Stimulated activated CD4-positive, alpha-beta T cell treated with anti-CD3 and anti-CD28 coated beads, Interleukin-1b, Interleukin-23, amount 100 ng/mL, for 24 hours (primary cell): Measurements from ENCODE around the gene KCNB1.

Experiments used
- DNase-seq, 4 experiments: peaks; one replicate each; pipeline ENCODE4 v3.0.0-alpha.2; 2020; ENCODE audit warnings: low read depth in 4 of 4, low spot score in 1 of 4

The KCNB1 gene

DNA sequence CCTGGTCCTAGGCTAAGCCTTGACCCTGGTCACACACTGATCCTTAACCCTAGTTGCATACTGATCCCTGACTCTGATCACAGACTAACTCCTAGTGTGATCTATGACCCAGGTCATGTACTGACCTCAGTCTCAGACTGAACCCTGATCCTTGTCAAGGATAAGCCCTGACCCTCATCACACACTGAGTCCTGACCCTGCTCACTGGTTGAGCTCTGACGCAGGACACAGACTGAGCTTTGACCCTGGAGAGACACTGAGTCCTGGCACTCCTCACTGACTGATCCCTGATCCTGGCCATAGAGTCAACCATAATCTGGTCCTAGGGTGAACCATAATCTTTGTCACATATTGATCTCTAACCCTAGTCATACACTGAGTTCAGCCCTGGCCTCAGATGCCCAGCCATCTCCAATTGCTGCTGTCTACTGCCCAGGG is 37.9 kb downstream of the KCNB1 start:
- no peak for DNase-seq

DNA sequence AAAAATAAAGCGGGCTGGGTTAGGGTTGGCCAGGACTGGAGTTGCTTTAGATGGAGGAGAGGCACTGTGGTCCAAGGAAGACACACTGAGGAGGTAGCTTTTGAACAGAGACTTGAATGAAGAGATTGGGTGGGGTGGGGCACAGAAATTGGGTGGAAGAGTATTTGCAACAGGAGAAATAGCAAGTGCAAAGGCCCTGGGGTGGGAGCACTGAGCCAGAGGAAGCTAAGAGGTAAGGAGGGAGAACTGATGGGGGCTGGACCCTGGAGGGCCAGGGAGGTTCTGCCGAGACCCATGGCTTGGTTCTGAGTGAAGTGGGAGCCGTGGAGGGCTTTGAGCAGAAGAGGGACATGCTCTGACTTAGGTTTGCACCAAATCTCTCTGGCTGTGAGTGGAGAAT is 45.4 kb downstream of the KCNB1 start:
- no peak for DNase-seq

DNA sequence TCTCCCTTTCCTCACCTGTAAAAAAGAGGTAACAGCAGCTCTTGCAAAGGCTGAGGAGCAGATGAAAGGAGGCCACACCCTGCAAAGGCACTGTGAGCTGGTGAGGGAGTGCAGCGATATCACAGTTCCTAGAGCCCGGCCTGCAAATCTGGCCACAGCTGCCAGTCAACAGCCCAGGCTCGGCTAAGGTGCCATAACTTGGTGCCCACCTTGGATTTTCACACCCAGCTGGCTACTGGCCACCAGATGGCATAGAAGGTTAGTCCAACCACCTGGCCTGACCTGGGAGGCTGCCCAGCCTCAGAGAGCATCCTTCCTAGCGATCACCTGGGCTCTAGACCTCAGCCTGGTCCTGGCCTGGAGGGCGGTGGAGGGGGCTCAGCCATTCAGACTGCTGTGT is 46.8 kb downstream of the KCNB1 start:
- DNase-seq, result no peak

- no peak for DNase-seq
Measured at GRCh38 chr20:49433333-49433732, 49.1 kb downstream of the KCNB1 start.

DNA sequence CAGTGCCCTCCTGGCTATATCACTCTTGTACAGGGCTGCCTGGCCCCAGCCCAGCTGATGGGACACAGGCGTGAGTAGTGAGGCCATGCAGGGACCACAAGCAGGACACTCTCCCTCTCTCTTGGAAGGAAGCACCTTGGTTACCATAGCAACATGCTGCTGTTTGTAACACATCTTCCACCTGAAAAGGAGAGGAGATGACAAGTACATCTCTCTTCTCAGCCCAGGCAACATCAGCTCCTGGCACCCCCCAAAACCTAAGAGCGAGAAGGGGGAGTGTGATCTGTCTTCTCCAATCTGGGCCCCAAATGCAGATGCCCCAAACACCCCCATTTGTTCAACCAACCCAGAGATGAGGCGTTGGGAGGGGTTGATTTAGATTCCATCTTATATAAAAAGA is 49.9 kb downstream of the KCNB1 start:
- no peak for DNase-seq

GRCh38 chr20:49431329-49431728 is 51.1 kb downstream of the KCNB1 start:
- DNase-seq, result no peak

DNA sequence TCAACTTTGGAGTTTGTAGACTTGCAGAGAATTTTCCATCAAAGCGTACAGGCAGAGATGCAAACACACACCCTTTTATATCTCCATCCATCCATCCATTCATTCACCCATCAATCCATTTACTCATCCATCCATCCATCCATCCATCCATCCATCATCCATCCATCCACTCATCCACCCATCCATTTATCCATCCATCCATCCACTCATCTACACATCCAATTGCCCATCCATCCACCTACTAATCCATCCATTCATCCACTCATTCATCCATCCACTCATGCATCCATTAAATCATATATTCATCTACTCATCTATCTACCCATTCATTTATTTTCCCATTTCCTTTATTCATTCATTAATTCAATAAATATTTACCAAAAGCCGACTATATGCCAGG is 52.1 kb downstream of the KCNB1 start:
- no peak for DNase-seq

DNA sequence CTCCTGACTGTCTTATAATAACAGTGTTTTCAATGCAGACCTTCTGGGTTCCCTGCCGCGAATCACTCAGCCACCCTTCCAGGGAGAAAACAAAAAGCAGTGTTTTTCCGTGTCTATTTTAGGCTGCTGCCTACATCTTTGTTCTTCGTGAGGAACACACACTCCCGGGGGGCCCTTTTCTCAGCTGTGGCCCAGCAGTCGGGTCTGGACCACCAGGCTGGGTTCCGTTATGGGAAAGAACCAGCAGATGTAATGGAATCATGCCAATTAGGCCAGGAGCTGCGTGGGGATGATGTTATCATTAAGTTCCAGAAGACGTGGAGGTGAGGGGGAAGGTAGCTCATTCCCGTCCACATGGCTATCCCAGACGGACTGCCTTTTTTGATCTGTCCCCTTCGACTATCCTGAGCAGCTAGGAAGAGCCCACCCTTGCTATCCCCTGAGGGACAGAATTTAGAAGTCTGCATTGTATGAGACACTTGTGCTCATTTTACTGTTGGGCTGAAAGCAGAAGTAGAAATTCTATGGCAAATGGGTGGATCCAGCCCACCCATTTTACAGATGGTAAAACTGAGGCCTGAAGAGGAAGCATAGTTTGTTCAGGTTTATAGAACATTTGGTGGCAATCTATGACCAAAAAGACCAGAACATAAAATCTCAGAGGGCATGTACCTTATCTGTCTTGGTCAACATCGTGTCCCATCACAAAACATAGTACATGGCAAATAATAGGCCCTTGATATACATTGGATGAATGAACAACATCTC is 54.5 kb downstream of the KCNB1 start:
- no peak for DNase-seq

DNA sequence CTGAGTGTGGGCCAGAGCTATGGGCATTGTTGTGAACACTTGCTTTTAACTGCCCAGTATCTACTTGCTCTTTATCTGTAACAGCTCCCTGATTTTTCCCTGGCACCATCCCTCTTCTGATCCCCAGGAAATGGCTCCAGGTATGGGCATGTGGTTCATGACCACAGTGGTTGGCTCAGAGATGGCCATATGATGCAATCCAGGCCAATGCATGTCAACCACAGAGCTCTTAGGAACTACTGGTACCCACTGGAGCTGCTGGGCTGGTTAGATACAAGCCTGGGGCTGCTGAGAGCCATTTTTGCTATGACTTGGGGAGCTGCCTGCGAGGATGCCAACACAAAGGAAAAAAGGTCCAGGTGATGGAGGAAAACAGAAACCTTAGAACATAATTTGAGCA is 55.6 kb downstream of the KCNB1 start:
- DNase-seq, result no peak

- no peak for DNase-seq
Measured at GRCh38 chr20:49426395-49426794, 56.1 kb downstream of the KCNB1 start.

DNA sequence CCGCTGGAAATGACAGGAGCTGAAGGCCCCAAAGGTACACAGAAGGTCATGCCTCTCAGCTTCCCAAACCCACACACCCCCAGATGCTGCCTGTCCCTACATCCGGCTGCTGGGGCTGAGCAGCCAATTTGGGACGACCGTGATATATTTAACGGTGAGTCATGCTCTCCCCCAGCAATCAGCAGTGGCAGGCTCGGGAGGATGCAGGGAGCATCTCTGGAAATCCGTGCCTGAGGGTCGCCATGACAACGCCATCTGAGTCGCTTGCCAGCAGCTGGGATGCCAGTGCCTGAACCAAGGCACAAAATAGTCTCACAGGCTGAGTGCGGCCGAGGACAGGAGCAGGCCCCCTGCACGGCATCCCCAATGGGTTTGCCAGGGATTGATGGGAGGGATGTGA is 57.9 kb downstream of the KCNB1 start:
- DNase-seq, result no peak

GRCh38 chr20:49422161-49422560 is 60.3 kb downstream of the KCNB1 start:
- DNase-seq, result no peak

DNA sequence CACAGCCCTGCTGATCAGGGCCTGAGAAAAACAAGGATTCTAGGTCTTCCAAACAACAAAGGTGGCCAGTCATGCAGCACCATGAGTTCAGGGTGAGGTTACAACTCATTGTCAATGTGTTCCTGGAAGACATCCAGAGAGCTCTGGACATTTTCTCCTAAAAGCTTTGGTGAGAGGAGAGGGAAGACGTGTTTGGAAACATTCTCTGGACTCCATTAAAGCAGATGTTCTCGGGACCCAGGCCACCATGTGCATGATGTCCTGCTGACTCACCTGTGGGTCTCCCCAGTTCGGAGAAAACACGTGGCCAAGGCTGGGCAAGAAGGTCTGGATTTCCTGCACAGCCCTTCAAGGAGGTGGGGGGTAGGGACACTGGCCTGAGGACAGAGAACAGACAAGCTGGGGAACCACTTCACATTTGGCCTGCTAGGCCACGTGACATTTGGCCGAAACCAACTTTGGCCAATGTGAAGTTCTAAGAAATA is 61.6 kb downstream of the KCNB1 start:
- no peak for DNase-seq

DNA sequence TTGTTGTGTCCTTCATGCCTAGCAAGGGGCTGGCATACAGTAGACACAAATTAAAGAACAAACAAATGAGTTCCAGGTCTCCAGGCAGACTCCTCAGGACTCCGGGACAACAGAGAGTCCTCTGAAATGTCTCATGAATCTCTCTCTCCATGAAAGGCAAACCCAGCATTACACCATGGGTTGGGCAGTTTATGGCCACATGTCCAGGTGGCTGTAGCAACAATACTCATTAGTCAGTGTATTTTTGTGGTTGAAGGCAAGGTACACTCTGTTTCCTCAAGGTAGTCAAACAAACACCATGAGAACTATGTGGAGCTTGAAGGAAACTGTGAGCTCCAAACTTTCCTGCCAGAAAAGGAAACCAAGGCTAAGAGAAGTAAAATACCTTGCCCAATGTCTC is 62.2 kb downstream of the KCNB1 start:
- no peak for DNase-seq

- no peak for DNase-seq
Measured at GRCh38 chr20:49419785-49420184, 62.7 kb downstream of the KCNB1 start.

DNA sequence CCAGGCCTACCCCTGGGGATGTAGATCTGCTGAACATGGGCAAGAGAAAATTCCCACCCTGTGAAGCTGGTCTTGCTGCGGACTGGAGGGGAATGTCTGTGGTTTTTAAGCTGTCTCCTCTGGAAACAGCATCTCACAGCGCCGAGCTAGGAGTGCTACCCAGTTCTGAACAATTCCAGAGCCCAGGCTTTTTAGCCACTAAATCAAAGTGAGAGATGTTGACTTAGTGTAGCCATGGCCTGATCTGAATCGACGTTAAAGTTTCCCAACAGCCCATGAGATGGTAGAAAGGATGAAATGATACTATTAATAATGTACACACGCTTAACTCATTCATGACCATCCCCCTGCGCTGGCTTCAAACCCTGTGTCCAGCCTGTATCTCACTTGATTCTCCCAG is 63.7 kb downstream of the KCNB1 start:
- DNase-seq, result no peak

- no peak for DNase-seq
Measured at GRCh38 chr20:49417843-49418555, 64.5 kb downstream of the KCNB1 start.

GRCh38 chr20:49415668-49416044 is 66.8 kb downstream of the KCNB1 start:
- DNase-seq, result no peak

- no peak for DNase-seq
Measured at GRCh38 chr20:49415005-49415667, 67.3 kb downstream of the KCNB1 start.

- no peak for DNase-seq
Measured at GRCh38 chr20:49413677-49414076, 68.8 kb downstream of the KCNB1 start.

DNA sequence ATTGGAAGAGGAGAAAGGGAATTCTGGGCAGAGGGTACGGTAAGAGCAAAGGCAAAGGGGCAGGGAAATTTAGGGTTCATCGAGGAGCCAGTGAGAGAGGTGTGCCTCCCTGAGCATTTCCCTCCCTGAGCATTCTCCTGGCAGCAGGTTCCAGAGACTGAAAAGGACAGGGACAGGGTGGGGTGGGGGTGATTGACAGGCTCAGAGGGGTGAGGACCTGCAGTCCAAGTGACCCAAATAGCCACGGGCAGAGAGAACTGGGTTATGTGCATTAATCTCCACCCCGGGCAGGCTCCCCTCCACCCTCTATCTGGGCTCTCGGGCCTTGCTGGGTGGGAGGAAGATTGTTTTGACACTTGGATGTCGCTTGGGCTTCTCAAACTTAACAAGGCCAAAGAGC is 69.5 kb downstream of the KCNB1 start:
- DNase-seq, result no peak

DNA sequence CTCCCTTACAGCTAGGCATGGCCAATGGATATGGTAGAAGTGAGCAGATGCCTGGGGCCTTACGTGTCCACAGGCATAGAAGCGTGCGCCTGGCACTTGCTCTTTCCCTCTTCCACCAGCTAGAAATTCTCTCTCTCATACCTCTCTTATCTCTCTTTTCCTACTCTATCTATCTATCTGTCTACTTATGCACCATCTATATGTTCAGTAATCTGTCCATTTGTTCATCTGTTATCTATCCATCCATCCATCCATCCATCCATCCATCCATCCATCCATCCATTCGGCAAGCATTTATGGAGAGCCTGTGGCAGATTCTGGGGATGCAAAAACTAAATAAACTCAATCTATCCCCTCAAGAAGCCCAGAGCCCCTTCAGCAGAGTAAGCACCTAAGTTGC is 70.2 kb downstream of the KCNB1 start:
- DNase-seq, result no peak
